PFSK-1 (cell line): Measurements from ENCODE around the gene KSR2.

Experiments used
- POLR2AphosphoS5 ChIP-seq: IDR thresholded peaks from 2 replicates; pipeline ENCODE4 v1.6.1; 2012; ENCODE audit warnings: low read depth, mild to moderate bottlenecking, control low read depth, low read length, moderate library complexity
- TAF1 ChIP-seq: IDR thresholded peaks from 2 replicates; pipeline ENCODE4 v1.6.1; 2012; ENCODE audit warnings: low read length, control low read depth, borderline replicate concordance; ENCODE audit not compliant: insufficient read depth

GRCh38 chr12:117572755-117573154 lies 396.0 kb downstream of the KSR2 start:
- TF ChIP-seq TAF1 (no peak), POLR2AphosphoS5 (no peak)
